VCaP (cell line): Measurements from ENCODE around the gene LAMA5.

ENCODE experiments used
- H3K27ac ChIP-seq: fragments of 450-650 bp; 2 replicates; pipeline ENCODE4 v1.5.1; 2017
- CTCF ChIP-seq: fragments of 450-650 bp; conservative IDR thresholded peaks from 2 replicates; pipeline ENCODE4 v1.5.1; 2017; ENCODE audit warnings: mild to moderate bottlenecking, moderate library complexity

LAMA5 gene

GRCh38 chr20:62339647-62340062 lies 27.5 kb downstream of the LAMA5 start:
- no peak overlapping the region for H3K27ac ChIP-seq

DNA sequence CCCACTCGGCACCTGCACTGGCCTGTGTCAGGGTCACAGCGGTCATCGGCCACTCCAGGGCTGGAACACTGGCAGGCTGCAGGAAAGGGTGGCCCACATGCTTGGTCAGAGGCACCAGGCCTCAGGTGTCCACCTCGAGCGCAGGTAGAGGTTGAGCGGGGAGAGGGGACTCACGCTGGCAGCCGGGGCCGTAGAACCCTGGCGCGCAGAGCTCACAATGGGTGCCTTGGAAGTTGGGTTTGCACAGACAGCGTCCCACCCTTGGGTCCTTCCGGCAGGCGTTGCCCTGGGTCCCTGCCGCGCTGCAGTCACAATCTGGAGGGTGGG lies 28.9 kb downstream of the LAMA5 start:
- TF ChIP-seq CTCF: no peak
- H3K27ac ChIP-seq: no peak overlapping the region

More at GRCh38 chr20:62339647-62340062, 27.5 kb downstream of the LAMA5 start:
- no peak for TF ChIP-seq CTCF

DNA sequence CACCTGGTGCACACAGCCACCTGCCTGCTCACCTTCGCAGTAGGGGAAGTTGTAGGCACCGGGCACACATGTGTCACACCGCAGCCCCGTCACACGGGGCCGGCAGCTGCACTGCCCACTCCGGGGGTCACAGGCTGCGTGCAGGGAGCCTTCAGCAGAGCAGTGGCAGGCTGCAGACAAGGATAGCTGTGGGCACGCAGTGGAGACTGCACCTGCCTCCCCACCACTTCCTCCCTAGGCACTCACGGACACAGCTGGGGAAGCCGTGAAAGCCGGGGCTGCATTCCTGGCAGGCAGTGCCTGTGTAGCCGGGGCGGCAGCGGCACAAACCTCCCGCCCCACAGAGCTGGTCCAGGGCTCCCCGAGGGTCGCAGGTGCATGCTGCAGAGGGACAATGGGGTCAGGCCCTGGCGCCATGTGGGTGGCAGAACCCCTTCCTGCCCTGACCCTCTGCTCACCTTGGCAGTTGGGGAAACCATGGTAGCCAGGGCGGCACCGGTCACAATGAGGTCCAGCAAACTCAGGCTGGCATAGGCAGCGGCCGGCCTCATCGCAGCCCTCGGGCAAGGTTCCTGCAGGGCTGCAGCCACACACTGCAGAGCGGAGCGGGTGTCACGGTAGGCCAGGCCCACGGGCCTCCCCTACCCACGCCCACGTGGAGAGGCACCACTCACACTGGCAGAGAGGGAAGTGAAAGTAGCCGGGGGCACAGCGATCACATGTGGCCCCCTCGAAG lies 29.4 kb downstream of the LAMA5 start:
- TF ChIP-seq CTCF: no peak
- H3K27ac ChIP-seq: no peak overlapping the region

DNA sequence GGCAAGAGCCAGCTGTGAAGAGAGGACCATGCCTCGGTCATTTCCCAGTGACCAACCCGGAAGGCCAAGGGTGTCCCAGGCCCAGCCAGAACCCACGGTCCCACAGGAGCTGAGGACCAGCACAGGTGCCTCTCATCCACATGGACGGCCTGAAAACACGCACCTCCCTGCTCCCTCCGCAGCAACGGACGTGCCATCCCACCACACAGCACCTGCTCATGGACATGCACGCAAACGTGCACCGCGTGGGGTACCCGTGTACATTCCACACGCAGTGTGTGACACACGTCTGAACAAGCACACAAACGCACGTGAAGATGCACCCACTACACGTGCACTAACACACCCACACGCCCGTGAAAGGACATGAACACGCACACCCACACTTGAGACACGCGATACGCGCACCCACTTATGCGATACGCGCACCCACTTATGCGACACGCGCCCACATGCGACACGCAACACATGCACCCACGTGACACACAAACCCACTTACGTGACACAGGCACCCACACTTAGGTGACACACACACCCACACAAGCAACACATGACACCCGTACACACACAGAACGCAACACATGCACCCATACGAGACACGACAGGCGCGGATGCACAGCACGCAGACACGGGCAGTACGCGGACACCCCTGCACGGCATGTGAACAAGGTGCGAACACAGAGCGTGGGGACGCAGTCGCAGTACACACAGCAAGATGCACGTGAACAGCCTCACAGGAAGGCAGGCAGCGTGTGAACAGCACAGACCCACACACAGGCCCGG lies 30.1 kb downstream of the LAMA5 start:
- no peak overlapping the region for H3K27ac ChIP-seq
- TF ChIP-seq CTCF: no peak

- H3K27ac ChIP-seq: no peak overlapping the region
- TF ChIP-seq CTCF: no peak
Measured at GRCh38 chr20:62336329-62336728, 30.8 kb downstream of the LAMA5 start.

DNA sequence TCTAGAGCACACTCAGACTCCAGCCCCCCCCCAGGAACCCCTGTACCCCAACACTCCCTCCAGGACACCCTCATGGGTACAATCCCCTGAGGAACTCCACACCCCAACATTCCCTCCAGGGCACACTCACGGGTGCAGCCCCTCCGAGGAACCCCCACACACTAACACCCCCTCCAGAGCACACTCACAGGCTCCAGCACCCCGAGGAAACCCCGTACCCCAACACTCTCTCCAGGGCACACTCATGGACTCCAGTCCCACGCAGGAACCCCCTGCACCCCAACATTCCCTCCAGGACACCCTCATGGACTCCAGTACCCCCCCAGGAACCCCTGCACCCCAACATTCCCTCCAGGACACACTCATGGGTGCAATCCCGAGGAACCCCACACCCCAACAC lies 31.6 kb downstream of the LAMA5 start:
- no peak for TF ChIP-seq CTCF
- H3K27ac ChIP-seq: no peak overlapping the region

DNA sequence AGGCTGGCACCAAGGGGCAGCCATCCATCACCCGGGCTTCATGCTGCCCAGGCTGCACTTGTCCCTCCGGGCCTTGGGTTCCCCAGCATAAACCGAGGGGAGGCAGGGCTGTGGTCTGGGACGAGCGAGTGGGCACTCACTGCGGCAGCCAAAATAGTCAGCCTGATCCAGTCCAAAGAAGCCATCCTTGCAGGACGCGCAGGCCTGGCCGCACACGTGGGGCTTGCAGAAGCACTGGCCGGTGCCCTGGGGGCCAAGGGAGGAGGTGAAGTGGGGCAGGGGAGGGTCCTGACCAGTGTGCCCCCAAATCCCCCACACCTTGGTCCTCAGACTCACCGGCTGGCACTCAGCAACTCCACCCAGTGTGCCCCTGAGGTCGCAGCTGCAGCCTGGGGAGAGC lies 32.2 kb downstream of the LAMA5 start:
- no peak overlapping the region for H3K27ac ChIP-seq
- no peak for TF ChIP-seq CTCF
